SIG-M5 treated with dmso at 0.1 percent for 504 hours (cell line): ENCODE data around the gene RAB3GAP2.
"Not testable (repeated sequence)": the region's sequence is repeated elsewhere in the genome, so short reads cannot be mapped to it uniquely, and the experiment has no call there.

Source experiments
- DNase-seq: peaks from one replicate; lab custom pipeline; 2025; ENCODE audit not compliant: unreplicated experiment; lab: John Stamatoyannopoulos, UW

Gene RAB3GAP2

GRCh38 chr1:220203816-220204215 lies 68.4 kb downstream of the RAB3GAP2 start:
- DNase-seq = no peak

GRCh38 chr1:220198186-220199005 lies 73.9 kb downstream of the RAB3GAP2 start:
- DNase-seq = no peak

- DNase-seq = no peak
Measured at GRCh38 chr1:220195701-220196100, 76.6 kb downstream of the RAB3GAP2 start.

GRCh38 chr1:220189750-220190347 lies 82.4 kb downstream of the RAB3GAP2 start:
- DNase-seq = peak; percentile 43

GRCh38 chr1:220188538-220188937 lies 83.7 kb downstream of the RAB3GAP2 start:
- DNase-seq = no peak

GRCh38 chr1:220186752-220187151 lies 85.5 kb downstream of the RAB3GAP2 start:
- DNase-seq = no peak

DNA sequence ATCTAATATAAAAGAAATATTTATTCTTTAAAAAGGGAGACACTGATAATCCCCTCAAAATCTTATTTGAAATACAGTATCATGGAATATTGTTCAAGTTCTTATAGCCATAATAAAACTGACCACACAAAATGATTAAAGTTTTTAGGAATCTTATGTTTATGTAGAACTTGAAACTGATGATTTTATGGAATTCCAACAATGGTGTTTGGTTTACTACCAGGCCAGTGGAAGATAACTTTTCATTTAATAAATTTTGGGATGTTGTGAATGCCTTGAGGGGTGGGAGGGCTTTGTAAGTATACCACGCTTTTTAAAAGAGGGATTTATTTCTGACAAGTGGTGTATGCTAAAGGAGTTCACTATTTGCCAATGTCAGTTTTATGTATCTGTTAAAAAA lies 87.7 kb downstream of the RAB3GAP2 start:
- no peak for DNase-seq

DNA sequence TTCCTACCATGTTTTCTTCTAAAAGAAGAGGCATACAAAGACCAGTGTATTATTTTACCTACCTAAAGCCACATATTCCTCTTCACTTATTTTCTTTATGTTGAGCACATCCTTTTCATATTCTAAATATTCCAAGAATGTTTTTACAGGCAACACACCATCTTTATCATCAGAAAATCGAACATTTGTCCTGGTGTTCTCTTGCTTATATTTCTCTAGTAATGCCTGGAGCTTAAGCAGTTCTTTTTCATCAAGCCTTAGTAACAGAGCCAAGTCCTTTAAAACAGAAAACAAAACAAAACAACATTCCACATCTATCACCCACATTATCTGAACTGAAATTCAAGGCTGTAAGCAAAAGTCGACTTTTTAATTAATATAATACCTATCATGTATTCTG lies 89.6 kb downstream of the RAB3GAP2 start:
- no peak for DNase-seq

DNA sequence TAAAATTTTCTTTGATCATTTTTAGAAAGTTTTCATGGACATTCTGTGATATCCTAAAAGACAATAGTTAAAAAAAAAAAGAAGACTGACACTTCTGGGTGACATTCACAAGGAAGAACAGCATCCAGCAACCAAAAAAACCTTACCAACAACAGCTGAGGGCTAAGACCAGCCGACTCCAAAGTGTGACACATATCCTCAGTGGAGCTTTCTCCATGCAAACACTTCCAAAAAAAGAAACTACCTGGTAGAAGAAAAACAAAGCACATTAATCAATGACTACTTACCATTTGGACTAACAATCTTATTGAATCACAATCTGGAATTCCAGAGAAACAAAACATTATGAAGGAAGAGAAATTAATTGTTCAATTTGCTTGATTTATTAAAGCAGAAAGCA lies 90.1 kb downstream of the RAB3GAP2 start:
- no peak for DNase-seq

GRCh38 chr1:220176540-220176939 lies 95.7 kb downstream of the RAB3GAP2 start:
- DNase-seq = no peak

GRCh38 chr1:220170836-220171526 lies 101.3 kb downstream of the RAB3GAP2 start:
- no peak for DNase-seq

GRCh38 chr1:220169887-220170286 lies 102.4 kb downstream of the RAB3GAP2 start:
- not testable (repeated sequence) for DNase-seq

GRCh38 chr1:220166853-220167252 lies 105.4 kb downstream of the RAB3GAP2 start:
- DNase-seq = no peak

DNA sequence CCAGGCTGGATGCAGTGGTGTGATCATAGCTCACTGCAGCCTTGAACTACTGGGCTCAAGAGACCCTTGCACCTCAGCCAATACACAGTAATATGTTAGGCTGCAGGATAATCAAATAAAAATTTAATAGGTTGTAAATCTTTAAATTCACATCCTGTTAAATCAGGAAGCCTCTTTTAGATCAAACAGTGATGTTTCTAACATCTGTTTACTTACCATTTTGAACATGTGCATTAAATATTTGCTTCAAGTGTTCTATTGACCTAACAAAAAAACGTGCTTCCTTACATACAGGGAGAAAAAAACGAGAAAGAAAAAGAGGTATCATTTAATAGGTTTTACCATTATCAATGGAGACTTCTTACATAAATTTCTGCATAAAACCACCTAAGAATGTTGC lies 107.7 kb downstream of the RAB3GAP2 start:
- DNase-seq = no peak

DNA sequence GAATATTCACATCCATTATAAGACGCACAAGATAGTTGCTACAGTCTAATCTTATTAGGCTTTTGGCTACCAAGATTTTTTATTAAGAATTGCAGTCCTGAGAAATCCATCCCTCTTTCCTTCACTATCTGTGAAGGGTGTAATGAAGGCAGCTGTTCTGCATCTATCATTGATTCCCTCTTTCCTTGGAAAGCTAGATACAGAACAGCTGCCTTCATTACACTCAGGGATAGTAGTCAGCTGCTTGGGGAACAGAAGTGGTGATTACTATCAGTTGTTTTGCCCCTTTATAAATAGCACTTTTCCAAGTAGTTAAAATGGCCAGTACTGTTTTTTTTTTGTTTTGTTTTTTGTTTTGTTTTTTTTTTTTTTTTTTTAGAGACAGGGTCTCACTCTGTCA lies 108.1 kb downstream of the RAB3GAP2 start:
- no peak for DNase-seq

DNA sequence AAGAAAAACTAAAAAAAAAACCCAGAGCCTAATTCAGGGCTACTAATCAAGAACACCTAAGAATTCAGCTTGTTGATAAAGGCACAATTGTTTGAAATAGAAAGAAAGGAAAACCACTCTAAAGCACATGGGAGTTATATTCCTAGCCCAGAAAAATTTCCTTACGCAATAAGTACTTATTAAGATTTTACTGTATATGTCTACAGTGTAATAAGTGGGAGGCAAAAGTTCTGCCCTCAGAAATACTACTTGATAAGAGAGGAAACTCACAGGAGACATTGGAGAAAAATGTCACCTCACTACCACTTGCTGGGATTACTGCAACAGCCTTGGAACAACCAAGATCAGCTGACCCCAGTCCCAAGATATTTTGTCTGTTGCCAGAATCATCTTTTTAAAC lies 112.2 kb downstream of the RAB3GAP2 start:
- no peak for DNase-seq

DNA sequence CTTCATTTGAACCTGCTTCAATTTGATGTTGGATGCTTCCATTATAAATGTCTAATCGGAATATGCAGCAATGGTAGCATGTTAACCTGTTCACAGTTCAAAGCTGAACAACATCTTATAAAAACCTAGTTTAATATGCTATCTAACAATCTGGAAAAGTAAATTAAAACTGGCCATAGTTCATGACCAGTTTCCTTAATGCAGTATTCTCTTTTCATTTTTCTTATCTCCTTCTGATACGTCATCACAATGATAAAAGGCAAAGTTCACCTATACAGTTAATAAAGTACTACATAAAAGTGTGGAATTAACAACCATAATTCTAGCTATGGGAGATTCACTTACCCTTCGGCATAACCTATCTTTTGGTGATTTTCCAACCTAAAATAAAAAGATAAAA lies 113.2 kb downstream of the RAB3GAP2 start:
- no peak for DNase-seq

- DNase-seq = not testable (repeated sequence)
Measured at GRCh38 chr1:220158530-220158929, 113.7 kb downstream of the RAB3GAP2 start.

GRCh38 chr1:220157738-220158137 lies 114.5 kb downstream of the RAB3GAP2 start:
- no peak for DNase-seq

- no peak for DNase-seq
Measured at GRCh38 chr1:220156620-220157146, 115.6 kb downstream of the RAB3GAP2 start.

DNA sequence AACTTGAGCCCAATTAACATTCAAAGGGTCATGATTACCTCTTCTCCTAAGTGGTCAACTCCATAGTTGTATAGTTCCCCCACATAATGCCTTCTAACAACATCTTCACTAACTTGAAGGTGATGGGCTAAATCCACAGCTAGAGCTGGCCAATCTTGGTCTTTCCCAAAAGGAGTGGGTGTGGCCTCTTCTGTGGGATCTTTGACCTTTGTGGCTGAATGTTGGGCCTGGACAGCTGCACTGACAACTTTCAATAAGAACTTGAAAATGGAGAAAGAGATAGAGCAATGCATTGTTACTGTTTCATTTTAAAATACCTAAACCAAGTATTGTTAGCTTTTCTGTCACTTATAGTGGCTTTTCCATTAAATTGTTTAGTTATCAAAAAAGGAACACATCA lies 119.1 kb downstream of the RAB3GAP2 start:
- DNase-seq = no peak

- DNase-seq = no peak
Measured at GRCh38 chr1:220151454-220151853, 120.8 kb downstream of the RAB3GAP2 start.
